ENCODE data around the gene OR2V2. TPM values are rescaled to one million over a fixed set of nuclear protein-coding genes. Genes with fewer than 3 reads are reported as not detected.

Gene OR2V2
- total RNA-seq, 1 donor from 2014 or later: not detected

DNA sequence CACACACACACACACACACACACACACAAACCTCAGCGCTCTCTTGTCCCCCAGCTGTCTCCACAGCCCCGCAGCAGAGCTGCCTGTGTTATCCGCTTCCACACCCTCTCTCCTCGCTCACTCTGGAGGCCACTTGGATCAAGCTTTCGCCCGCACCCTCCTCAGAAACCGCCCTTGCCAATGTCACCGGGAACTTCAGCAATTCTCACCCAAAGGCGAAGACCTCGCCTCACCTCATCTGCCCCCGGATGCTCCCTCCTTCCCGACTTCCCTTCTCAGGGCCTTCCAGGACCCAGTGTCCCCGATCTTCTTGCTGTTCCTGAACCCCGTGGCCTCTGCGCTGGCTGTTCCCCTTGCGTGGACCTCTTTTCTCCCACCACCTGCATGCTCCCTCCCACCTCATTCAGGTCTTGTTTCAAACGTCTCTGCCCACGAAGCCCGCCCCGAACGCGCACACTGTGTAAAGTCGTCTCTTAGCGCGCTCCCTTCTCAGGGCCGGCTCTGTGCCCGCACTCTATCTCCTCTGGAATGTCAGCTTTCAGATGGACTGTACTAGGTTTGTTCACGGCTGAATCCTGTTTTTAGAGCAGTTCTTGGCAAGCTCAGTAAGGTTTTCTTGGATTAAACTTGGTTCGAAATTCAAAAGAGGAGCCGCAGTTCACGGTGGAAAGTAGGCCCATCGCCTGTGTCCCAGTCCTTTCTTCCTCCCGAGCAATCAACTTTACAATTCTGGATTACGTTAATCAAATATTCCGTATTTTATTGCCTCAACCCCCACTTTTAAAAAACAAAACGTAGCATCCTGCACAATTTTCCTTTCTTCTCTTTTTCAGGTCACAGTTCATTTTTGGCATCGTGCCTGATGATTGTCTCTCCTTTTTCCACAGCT lies 58.6 kb downstream of the OR2V2 start:
- no peak for DNase-seq (ENCODE audit: low read depth, low spot score)

DNA sequence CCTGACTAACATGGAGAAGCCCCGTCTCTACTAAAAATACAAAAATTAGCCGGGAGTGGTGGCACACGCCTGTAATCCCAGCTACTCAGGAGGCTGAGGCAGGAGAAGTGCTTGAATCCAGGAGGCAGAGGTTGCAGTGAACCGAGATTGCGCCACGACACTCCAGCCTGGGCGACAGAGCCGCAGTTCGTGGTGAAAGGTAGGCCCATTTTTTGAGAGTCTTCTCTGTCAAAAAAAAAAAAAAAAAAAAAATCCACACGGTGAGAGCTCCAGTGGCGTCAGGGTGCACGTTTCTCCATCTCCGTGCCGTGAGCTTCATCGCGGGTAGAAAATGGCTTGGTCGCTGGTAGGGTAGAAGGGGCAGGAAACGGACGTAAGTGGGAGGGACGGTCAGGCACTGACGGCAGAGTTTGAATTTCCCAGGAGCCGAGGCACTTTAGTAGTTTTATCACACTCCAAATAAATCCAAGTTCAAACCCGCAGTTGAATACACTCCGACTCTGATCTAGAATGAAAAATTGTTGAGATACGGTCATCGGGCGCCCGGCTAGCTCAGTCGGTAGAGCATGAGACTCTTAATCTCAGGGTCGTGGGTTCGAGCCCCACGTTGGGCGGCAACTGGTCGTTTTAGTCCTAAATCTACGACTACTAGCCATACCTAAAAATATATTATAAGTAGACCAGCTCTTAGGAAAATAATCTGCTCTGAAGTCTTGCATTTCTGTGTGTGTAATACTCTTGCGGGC lies 60.0 kb downstream of the OR2V2 start:
- no peak for DNase-seq (ENCODE audit: low read depth, low spot score)

DNA sequence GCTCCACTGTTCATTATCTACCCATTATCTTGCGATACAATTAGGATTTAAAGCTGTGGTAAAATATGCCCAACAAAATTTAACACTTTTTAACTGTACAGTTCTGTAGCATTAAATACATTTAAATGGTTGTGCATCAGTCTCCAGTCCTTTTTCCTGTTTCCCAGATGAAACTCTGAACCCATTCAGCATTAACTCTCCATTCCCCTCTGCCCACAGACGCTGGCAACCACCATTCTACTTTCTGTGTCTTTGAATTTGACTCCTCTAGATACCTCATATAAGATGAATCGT lies 60.5 kb downstream of the OR2V2 start:
- no peak for DNase-seq (ENCODE audit: low read depth, low spot score)

Other genes starting within 250 kb of the OR2V2 start
- not detected in 2 replicates for gene BTNL8, start 248.4 kb upstream of the OR2V2 start, total RNA-seq
- not detected in 2 replicates for gene BTNL3, start 158.7 kb upstream of the OR2V2 start, total RNA-seq
- gene BTNL9, start 107.3 kb upstream of the OR2V2 start, total RNA-seq: 0.04 and 0.07 TPM in 2 replicates
- not detected in 2 replicates for gene OR2V1, start 16.4 kb upstream of the OR2V2 start, total RNA-seq
- 15.5 and 16.9 TPM in 2 replicates for gene TRIM7, start 57.6 kb downstream of the OR2V2 start, total RNA-seq
- gene TRIM41, start 75.7 kb downstream of the OR2V2 start, total RNA-seq: 10.9 and 11.7 TPM in 2 replicates
- gene RACK1, start 96.3 kb downstream of the OR2V2 start, total RNA-seq: 5,736 and 8,367 TPM in 2 replicates
- gene TRIM52, start 113.6 kb downstream of the OR2V2 start, total RNA-seq: 4.2 and 8.0 TPM in 2 replicates
- not detected in 2 replicates for gene OR4F3, start 219.7 kb downstream of the OR2V2 start, total RNA-seq

Measured in pulmonary artery endothelial cell (primary cell).